ENCODE measurements around the gene SYT4. TPM values are rescaled to one million over a fixed set of nuclear protein-coding genes. Genes with fewer than 3 reads are reported as not detected.

SYT4 gene
- total and polyA plus RNA-seq, 2 of the 8 experiments (the other 6 are each of a cell fraction or from before 2014, with no cell fraction given): 2.4 to 10.2 TPM

- H2BK15ac ChIP-seq (ENCODE audit: low read length): no peak overlapping the region
- no peaks in the 10 kb centered on the region for H3K9me3 ChIP-seq (ENCODE audit: insufficient read depth in 2 of 2, low read depth in 1 of 2, low read length in 1 of 2)
- H2BK5ac ChIP-seq (ENCODE audit: low read depth, low read length): no peak overlapping the region
- no peaks in the 10 kb centered on the region for H3K79me1 ChIP-seq (ENCODE audit: low read depth, low read length)
- H3K4ac ChIP-seq (replicated peaks; ENCODE audit: insufficient read length, low read depth, low read length): no peak overlapping the region
- no peaks in the 10 kb centered on the region for H3K4me1 ChIP-seq (replicated peaks in 1 of 4; ENCODE audit: control insufficient read depth in 3 of 4, insufficient read depth in 4 of 4, low read length in 3 of 4)
- CTCF ChIA-PET (ENCODE audit: partially characterized antibody): interaction anchor here (1.0 kb wide), 1 partner anchor 35 kb away, joined by 3 read pairs; no protein-coding TSS in a partner anchor
- no peak overlapping the region for H4K5ac ChIP-seq (ENCODE audit: insufficient read length, low read depth, low read length)
- no peak overlapping the region for H2BK12ac ChIP-seq (ENCODE audit: low read depth, low read length)
- POLR2A ChIA-PET (ENCODE audit: partially characterized antibody): no interaction called here
- no peak overlapping the region for H2AK5ac ChIP-seq (ENCODE audit: low read depth, low read length)
- no peaks in the 10 kb centered on the region for H3K27me3 ChIP-seq (replicated peaks in 1 of 4; ENCODE audit: control insufficient read depth in 3 of 4, extremely low read depth in 1 of 4, insufficient read depth in 3 of 4, low read length in 3 of 4)
- H3K23ac ChIP-seq (ENCODE audit: insufficient read length): no peak overlapping the region
- WGBS, 2 experiments (ENCODE audit: extremely low coverage in 1 of 2, insufficient coverage in 1 of 2, insufficient read length in 1 of 2, insufficient replicate concordance in 2 of 2, low coverage in 1 of 2, low lambda C conversion rate in 2 of 2, missing lambda C conversion rate in 1 of 2): 94% methylated on average over 1 of the region's 1 CpG; no CpG with 5 or more reads in 1 of the 2 experiments
- DNase-seq (ENCODE audit: low read depth in 1 of 2, low spot score in 2 of 2) (no peak), FAIRE-seq (no peak)
- H3K23me2 ChIP-seq (ENCODE audit: low read depth, low read length): no peaks in the 10 kb centered on the region; the same call in 1 of the 2 replicates
- no peak overlapping the region for H3K14ac ChIP-seq (ENCODE audit: insufficient read length)
- no peak for TF ChIP-seq SUZ12 (IDR thresholded peaks at IDR 0.05; ENCODE audit: low read length)
- no peak for TF ChIP-seq SP2 (IDR thresholded peaks at IDR 0.05; ENCODE audit: low read length)
- TF ChIP-seq NANOG (IDR thresholded peaks at IDR 0.05; ENCODE audit: insufficient read depth, low read depth, low read length, poor library complexity, severe bottlenecking): no peak
- no peak for TF ChIP-seq CEBPB (IDR thresholded peaks at IDR 0.05; ENCODE audit: low read depth, low read length)
- no peak for TF ChIP-seq ASH2L (IDR thresholded peaks at IDR 0.05; ENCODE audit: low read length)
- no peak for TF ChIP-seq USF2 (IDR thresholded peaks at IDR 0.05; ENCODE audit: low read length)
- TF ChIP-seq CHD2 (IDR thresholded peaks at IDR 0.05; ENCODE audit: low read length): no peak
- H4K91ac ChIP-seq (replicated peaks; ENCODE audit: insufficient read length, low read length): no peak overlapping the region
- no peaks in the 10 kb centered on the region for H3K36me3 ChIP-seq (ENCODE audit: control insufficient read depth in 2 of 4, insufficient read depth in 4 of 4, low read length in 3 of 4)
- H3K18ac ChIP-seq (ENCODE audit: extremely low read depth, low read length): no peak overlapping the region
- H3K56ac ChIP-seq (replicated peaks; ENCODE audit: insufficient read length, low read depth, low read length): no peak overlapping the region
- H4K8ac ChIP-seq (ENCODE audit: extremely low read depth, insufficient read depth, low read length): no peak overlapping the region
- no peak overlapping the region for H3K4me3 ChIP-seq (ENCODE audit: extremely low read depth in 1 of 4, insufficient read depth in 2 of 4, low read depth in 3 of 4, low read length in 4 of 4)
- no peak overlapping the region for H2AFZ ChIP-seq (ENCODE audit: low read length)
- H3K4me2 ChIP-seq (ENCODE audit: insufficient read depth in 1 of 2, low read depth in 2 of 2, low read length in 2 of 2): no peak overlapping the region
- H3K79me2 ChIP-seq (ENCODE audit: control insufficient read depth in 1 of 2, insufficient read depth in 2 of 2, low read length in 2 of 2): no peaks in the 10 kb centered on the region
- no peak overlapping the region for H3K27ac ChIP-seq (ENCODE audit: low read depth, low read length)
- H3K9ac ChIP-seq (replicated peaks in 1 of 4; ENCODE audit: extremely low read depth in 1 of 4, low read depth in 3 of 4, low read length in 3 of 4): no peak overlapping the region
- no peak overlapping the region for H2BK120ac ChIP-seq (replicated peaks; ENCODE audit: low read depth, low read length)
- no peak overlapping the region for H2BK20ac ChIP-seq (ENCODE audit: low read length)
- H4K20me1 ChIP-seq (replicated peaks in 1 of 2; ENCODE audit: control insufficient read depth in 1 of 2, insufficient read depth in 2 of 2, low read length in 2 of 2): no peaks in the 10 kb centered on the region
These were observed 44.8 kb upstream of the SYT4 start for GRCh38 chr18:43322132-43322531.

Data from H1 (cell line).